IPS-18c (cell line): ENCODE measurements around the gene MLIP.

ENCODE experiments used
- H3K4me3 ChIP-seq: 2 replicates; pipeline ENCODE4 v1.7.0; 2013; ENCODE audit warnings: low read depth, mild to moderate bottlenecking, low read length, moderate library complexity; ENCODE audit not compliant: insufficient read depth
- H3K9me3 ChIP-seq: one replicate; pipeline ENCODE4 v1.6.1; 2013; ENCODE audit warnings: mild to moderate bottlenecking, low read length, moderate library complexity; ENCODE audit not compliant: control insufficient read depth, insufficient read depth

Gene MLIP

DNA sequence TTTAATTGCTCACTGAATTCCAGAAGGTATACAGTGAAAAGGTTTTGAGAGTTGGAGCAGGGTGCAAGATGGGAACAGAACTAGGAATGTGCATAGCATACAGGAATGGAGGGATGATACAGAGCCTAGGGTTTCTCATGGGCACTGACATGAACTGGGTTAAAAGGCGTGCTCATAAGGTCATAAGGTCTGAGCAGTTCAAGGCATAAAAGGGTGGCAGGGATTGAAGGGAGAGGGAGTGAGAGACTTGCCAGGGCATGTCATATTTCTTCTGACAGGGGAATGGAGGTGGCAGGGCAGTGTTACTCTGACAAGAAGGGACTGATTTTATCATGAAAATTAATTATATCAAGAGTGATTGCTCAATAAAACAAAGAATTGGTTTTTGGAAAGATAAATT lies 4.7 kb downstream of the MLIP start:
- Histone ChIP-seq H3K4me3 (no peak overlapping the region), H3K9me3 (no peaks in the 10 kb centered on the region)

DNA sequence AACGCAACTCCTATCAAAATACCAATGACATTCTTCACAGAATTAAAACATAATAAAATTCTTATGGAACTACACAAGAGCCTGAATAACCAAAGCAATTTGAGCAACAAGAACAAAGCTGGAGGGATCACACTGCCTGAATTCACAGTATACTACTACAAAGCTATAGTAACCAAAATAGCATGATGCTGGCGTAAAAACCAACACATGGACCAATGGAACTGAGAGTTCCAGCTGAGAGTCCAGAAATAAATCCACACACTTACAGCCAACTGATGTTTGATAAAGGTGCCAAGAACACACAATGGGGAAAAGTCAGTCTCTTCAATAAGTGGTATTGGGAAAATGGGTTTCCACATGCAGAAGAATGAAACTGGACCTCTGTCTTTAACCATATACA lies 6.9 kb downstream of the MLIP start:
- Histone ChIP-seq H3K9me3 (no peaks in the 10 kb centered on the region), H3K4me3 (no peak overlapping the region)

DNA sequence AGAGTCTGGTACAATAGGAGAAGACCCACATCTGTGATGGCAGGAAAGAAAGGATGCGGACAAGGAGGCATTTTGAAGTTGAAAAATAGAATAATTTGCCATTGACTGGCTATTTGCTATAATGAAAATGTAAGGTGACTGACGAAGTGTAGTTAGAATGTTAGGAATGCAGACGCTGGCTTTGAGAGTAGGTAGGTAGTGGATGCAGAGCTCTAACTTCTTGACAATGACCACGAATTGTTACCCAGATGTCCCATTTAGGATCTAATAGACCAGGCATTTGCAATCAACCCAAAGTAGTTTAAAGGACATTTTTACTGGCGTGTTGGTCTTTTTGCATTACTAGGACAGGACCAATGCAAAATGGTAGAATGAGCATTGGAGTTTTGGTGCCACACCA lies 14.2 kb downstream of the MLIP start:
- H3K4me3 ChIP-seq, result no peak overlapping the region
- no peaks in the 10 kb centered on the region for H3K9me3 ChIP-seq

DNA sequence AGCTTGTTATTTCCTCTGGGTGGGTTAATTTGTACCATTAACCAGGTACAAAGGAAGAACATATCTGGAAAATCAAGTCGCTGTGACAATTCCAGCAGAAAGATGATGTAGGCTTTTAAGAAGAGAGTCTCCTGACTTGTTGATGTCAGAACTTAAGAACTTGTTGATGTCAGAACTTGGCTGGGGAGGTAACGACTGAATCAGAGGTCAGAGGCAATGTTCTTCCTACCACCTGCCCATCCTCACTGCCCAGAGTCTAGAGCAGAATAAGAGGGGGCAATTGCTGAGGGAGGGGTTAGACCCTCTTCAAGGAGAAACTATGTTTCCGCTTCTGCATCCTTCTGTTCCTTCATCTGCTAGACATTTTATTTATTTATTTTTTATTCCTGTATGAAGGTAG lies 18.9 kb downstream of the MLIP start:
- Histone ChIP-seq H3K4me3 (no peak overlapping the region), H3K9me3 (no peaks in the 10 kb centered on the region)

DNA sequence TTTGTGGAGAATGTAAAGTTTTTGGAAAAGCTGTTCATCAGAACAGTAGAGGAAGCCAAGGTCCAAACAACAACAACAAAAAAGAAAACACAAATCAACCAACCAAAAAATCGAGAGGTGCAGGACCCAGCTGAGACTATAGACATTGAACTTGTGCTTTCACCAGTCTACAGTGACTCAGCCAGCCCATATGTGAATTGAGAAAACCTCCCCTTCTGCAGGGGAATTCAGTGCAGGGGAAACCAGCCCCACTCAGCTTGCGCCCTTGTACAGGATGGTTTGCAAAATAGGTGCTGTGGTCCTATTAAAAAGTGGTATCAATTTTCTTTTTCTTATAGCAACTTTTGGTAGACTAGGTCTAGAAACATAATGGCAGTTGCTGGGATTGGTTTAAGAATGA lies 21.3 kb downstream of the MLIP start:
- Histone ChIP-seq H3K9me3 (no peaks in the 10 kb centered on the region), H3K4me3 (no peak overlapping the region)

GRCh38 chr6:54133186-54133585 lies 21.9 kb downstream of the MLIP start:
- H3K4me3 ChIP-seq, result no peak overlapping the region
- no peaks in the 10 kb centered on the region for H3K9me3 ChIP-seq

- H3K4me3 ChIP-seq, result no peak overlapping the region
- H3K9me3 ChIP-seq, result no peaks in the 10 kb centered on the region
Observed at GRCh38 chr6:54134935-54135334, 23.7 kb downstream of the MLIP start.

DNA sequence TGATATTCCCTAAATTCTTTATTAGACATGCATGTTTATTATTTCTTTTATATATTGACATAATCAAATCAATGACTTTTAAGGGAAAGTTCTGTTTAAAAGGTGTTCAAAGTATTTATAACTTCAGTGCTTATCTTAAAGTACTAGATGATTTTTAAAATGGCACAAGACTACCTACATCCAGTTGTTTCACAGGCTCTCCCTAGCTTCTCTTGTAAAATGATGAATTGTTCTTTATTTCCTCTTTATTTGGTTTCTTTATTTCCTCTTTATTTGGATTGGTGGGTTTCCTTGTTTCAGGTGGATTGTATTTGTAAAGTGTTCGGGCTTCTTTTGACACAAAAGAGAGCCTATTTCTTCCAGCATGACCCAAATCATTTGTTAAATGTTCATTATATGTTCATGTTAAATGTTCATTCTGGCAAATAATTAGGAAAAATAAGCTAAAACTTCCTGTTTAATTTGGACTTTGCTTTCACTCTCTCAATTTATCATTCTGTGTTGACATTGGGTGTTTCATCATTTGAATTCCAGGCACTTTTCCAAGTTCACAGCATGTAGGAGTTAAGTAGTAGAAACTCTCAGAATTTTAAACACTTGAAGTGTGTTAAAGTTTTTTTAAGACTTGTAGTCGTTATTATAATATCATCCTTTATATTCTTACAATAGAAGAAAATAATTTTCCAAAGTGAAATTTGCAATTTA lies 24.6 kb downstream of the MLIP start:
- Histone ChIP-seq H3K4me3 (no peak overlapping the region), H3K9me3 (no peaks in the 10 kb centered on the region)

DNA sequence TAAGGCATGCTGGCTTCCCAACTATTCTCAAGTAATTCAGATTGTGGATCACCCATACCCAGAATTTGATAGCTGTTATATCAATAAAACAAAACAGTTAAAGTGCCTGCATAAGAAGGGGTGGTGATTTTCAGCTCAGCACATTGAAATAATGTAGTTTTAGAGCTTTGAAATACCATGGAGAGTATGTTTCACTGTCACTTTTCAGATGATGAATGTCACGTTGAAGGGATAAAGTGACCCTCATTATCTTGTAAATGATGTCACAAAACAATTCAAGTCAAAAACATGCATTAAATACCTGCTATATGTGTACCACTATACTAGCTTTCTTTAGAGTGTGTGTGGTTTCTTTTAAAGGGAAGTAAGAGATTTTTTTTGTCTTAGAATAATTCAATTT lies 27.6 kb downstream of the MLIP start:
- Histone ChIP-seq H3K4me3 (no peak overlapping the region), H3K9me3 (no peaks in the 10 kb centered on the region)

GRCh38 chr6:54140811-54141210 lies 29.6 kb downstream of the MLIP start:
- no peak overlapping the region for H3K4me3 ChIP-seq
- H3K9me3 ChIP-seq, result no peaks in the 10 kb centered on the region

GRCh38 chr6:54142889-54143519 lies 31.8 kb downstream of the MLIP start:
- Histone ChIP-seq H3K4me3 (no peak overlapping the region), H3K9me3 (no peaks in the 10 kb centered on the region)

- H3K9me3 ChIP-seq, result no peaks in the 10 kb centered on the region
- no peak overlapping the region for H3K4me3 ChIP-seq
Observed at GRCh38 chr6:54151861-54152260, 40.6 kb downstream of the MLIP start.

GRCh38 chr6:54156650-54157250 lies 45.5 kb downstream of the MLIP start:
- no peaks in the 10 kb centered on the region for H3K9me3 ChIP-seq

GRCh38 chr6:54157405-54157804 lies 46.2 kb downstream of the MLIP start:
- no peak overlapping the region for H3K4me3 ChIP-seq
- H3K9me3 ChIP-seq, result no peaks in the 10 kb centered on the region

More at GRCh38 chr6:54156650-54157250, 45.5 kb downstream of the MLIP start:
- no peak overlapping the region for H3K4me3 ChIP-seq

DNA sequence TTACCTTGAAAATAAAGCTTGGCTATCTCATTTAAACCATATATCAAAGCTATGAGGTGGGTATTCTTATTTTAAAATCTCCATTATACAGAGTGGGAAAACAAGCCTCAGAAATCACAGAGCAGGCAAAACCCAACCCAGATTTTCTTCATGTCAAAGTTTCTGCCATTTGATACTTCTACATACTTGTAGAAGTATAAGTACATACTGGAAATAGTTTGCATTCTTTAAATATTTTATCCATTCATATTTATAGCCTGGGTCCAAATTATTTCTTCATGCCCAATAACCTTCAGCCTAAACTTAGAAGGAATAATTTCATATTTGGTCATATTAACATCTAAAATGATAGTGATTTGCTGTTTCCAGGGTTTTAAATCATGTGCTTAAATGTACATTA lies 61.8 kb downstream of the MLIP start:
- H3K9me3 ChIP-seq, result no peaks in the 10 kb centered on the region

GRCh38 chr6:54179152-54179551 lies 67.9 kb downstream of the MLIP start:
- Histone ChIP-seq H3K4me3 (no peak overlapping the region), H3K9me3 (no peaks in the 10 kb centered on the region)

More for the DNA sequence above, 61.8 kb downstream of the MLIP start:
- no peak overlapping the region for H3K4me3 ChIP-seq

GRCh38 chr6:54183616-54184015 lies 72.4 kb downstream of the MLIP start:
- no peaks in the 10 kb centered on the region for H3K9me3 ChIP-seq
- H3K4me3 ChIP-seq, result no peak overlapping the region

DNA sequence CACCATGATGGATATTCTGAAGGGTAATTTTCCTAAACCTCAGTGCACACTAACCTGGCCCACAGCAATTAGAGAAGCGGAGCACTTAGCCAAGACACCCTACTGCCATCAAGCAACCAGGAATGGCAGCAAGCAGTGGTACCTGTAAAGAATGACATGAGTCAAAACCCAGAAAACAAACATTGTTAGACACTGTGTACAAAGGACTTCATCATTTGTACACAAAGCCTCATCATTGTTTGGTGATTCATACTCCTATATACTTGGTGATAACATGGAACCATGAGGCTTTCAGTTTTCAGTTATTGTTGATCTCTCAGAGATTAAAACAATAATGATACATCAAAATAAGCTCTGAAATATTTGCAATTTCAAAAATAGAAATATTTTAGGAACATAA lies 74.6 kb downstream of the MLIP start:
- no peak overlapping the region for H3K4me3 ChIP-seq
- H3K9me3 ChIP-seq, result no peaks in the 10 kb centered on the region
